Ovary (tissue), 9 donors: ENCODE data around the gene MKS1. TPM values are rescaled to one million over a fixed set of nuclear protein-coding genes. Genes with fewer than 3 reads are reported as not detected.

Source experiments
- DNase-seq, 5 donors: peaks; one replicate each; pipeline ENCODE4 v3.0.0-alpha.2; 2019 to 2020
- H3K27ac ChIP-seq, 2 donors: fragments of 200-600 bp; one replicate each; pipeline versions ENCODE4 v1.5.1 to v1.8.0; 2019 to 2022
- H3K27me3 ChIP-seq: fragments of 200-600 bp; one replicate; pipeline ENCODE4 v1.8.0; 2022
- H3K36me3 ChIP-seq: fragments of 200-600 bp; sonication (generic); one replicate; pipeline ENCODE4 v1.5.1; 2019
- H3K4me1 ChIP-seq: one replicate; pipeline ENCODE4 v1.8.1; 2013; ENCODE audit warnings: mild to moderate bottlenecking, moderate library complexity; ENCODE audit not compliant: insufficient read depth
- H3K4me3 ChIP-seq: fragments of 200-600 bp; sonication (generic); one replicate; pipeline ENCODE4 v1.5.1; 2017
- H3K9me3 ChIP-seq, 2 donors: fragments of 200-600 bp in 1 of 2; sonication (generic) in 1 of 2; one replicate each; pipeline versions ENCODE4 v1.5.1 to v1.8.1; 2013 to 2019; ENCODE audit warnings: mild to moderate bottlenecking in 1 of 2, moderate library complexity in 1 of 2
- EP300 ChIP-seq: sonication (generic); formaldehyde crosslinking; IDR thresholded peaks from one replicate; pipeline ENCODE4 v1.6.1; 2017; ENCODE audit warnings: antibody characterized with exemption
- POLR2A ChIP-seq: fragments of 450-650 bp; IDR thresholded peaks from one replicate; pipeline ENCODE4 v1.6.1; 2017; ENCODE audit warnings: antibody characterized with exemption, mild to moderate bottlenecking, moderate library complexity
- WGBS, 3 donors: extraction: QIAGEN DNeasy Blood & Tissue Kit in 1 of 3; methylation state at CpG; one replicate each; pipeline versions ENCODE4 v1.1.5 to v1.1.7; 2013 to 2017; 5-methylcytosine and 5-hydroxymethylcytosine counted together
- intact Hi-C, 4 donors: fragments of 100-400 bp; cut with DNase I; formaldehyde crosslinking; loops; one replicate each; pipeline versions ENCODE4 v1.11.0 to v1.15.1; 2022 to 2023
- polyA plus RNA-seq, 2 donors: library from polyadenylated mRNA; stranded (reverse); fragments of 200-250 nt in 1 of 2; fragments of 350-450 nt in 1 of 2; fragmentation: Illumina TruSeq in 1 of 2; extraction: RNeasy Lipid Tissue Mini Kit (QIAGEN cat#74804) in 1 of 2; gene quantifications; one replicate each; pipeline ENCODE4 v1.2.3, GENCODE V29; 2013 to 2014
- total RNA-seq, 7 donors: library from RNA; depleted of rRNA in 2 of 7; stranded (reverse); fragments of >200 nt in 2 of 7; fragmentation: NEBNext Ultra II Directional in 3 of 7; extraction: Animal tissue kit (Norgen Biotek cat#: 25700) in 3 of 7; gene quantifications; one replicate each; pipeline versions ENCODE4 v1.1.0 to v1.2.4, GENCODE V29; 2016 to 2023
- TF ChIP-seq, protein P1 (sequence below), 3 donors: fragments of 450-650 bp in 2 of 3; fragments of 200-600 bp in 1 of 3; IDR thresholded peaks; one replicate each; pipeline versions ENCODE4 v1.5.1 to v1.8.0; 2016 to 2022; ENCODE audit warnings: antibody characterized with exemption in 3 of 3, mild to moderate bottlenecking in 1 of 3
- donor health status: DM: no; HTN: no; CAD: no; lungs with moderate emphysema.
- donor health status: DM: no; HTN: no; CAD: no.
- donor health status: Bipolar disorder and iron deficiency.
- donor health status: DM: yes; HTN: yes; CAD: no.
- donor health status: DM: no; HTN: no; CAD: no.
- donor health status: DM: yes; HTN: yes; CAD: no.

MKS1 gene
- total and polyA plus RNA-seq, 9 donors: 10.0 to 26.0 (median 18.5) TPM

DNA sequence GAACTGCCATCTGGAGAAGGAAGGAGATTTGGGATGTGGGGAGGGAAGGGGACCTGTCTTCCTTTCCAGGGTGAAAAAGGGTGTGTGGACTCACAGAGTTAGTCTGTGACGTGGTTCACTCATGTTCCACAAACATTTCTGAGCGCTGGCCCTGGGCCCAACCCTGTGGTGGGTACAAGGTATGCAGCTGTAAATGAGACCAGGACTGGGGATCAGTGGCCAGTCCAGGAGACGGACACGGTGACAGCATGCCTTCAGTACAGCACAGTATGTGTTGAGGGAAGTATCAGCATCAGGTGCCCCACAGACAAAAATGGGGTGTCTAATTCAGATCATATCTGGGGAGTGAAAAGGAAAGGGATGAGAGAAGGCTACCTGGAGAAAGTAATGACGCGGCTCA, 32.0 kb downstream of the MKS1 start:
- Histone ChIP-seq H3K9me3 (no peaks in the 10 kb centered on the region), H3K4me1 (no peaks in the 10 kb centered on the region), H3K4me3 (no peak overlapping the region), H3K27ac (no peak overlapping the region), H3K36me3 (no peaks in the 10 kb centered on the region), H3K27me3 (no peaks in the 10 kb centered on the region)
- DNase-seq: no peak
- intact Hi-C loops: no loop called here
- TF ChIP-seq POLR2A (no peak), EP300 (no peak)
- TF ChIP-seq, protein P1, sequence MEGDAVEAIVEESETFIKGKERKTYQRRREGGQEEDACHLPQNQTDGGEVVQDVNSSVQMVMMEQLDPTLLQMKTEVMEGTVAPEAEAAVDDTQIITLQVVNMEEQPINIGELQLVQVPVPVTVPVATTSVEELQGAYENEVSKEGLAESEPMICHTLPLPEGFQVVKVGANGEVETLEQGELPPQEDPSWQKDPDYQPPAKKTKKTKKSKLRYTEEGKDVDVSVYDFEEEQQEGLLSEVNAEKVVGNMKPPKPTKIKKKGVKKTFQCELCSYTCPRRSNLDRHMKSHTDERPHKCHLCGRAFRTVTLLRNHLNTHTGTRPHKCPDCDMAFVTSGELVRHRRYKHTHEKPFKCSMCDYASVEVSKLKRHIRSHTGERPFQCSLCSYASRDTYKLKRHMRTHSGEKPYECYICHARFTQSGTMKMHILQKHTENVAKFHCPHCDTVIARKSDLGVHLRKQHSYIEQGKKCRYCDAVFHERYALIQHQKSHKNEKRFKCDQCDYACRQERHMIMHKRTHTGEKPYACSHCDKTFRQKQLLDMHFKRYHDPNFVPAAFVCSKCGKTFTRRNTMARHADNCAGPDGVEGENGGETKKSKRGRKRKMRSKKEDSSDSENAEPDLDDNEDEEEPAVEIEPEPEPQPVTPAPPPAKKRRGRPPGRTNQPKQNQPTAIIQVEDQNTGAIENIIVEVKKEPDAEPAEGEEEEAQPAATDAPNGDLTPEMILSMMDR (IDR thresholded peaks at IDR 0.05): no peak
- WGBS, 3 donors: 81 to 91% (median 85%) methylated on average over 6 of the region's 6 CpGs

DNA sequence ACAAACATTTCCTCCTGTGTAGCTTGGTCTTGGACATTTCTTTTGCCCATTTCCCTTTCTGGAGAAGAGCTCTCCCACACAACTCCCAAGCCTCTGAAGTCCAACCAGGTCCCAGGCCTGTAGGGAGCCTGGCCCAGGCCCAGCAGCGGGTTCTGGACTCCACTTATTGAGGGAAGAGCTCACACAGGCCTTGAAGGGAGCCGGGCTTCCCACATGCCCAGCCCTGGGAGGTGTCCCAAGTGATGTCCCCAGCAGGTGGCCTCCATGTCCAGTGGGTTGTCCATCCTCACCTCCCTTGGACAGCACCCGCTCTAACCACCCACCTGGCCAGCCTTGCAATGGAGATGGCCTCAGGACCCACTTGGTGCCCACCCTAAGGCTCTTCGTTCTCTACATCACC, 32.5 kb downstream of the MKS1 start:
- Histone ChIP-seq H3K27me3 (no peaks in the 10 kb centered on the region), H3K4me1 (no peaks in the 10 kb centered on the region), H3K27ac (no peak overlapping the region), H3K9me3 (no peaks in the 10 kb centered on the region), H3K36me3 (no peaks in the 10 kb centered on the region), H3K4me3 (no peak overlapping the region)
- 73 to 87% (median 84%) methylated on average over 4 of the region's 4 CpGs for WGBS, 3 donors
- intact Hi-C loops: no loop called here
- TF ChIP-seq, protein P1 (IDR thresholded peaks at IDR 0.05): no peak
- TF ChIP-seq EP300 (no peak), POLR2A (no peak)
- DNase-seq: no peak

DNA sequence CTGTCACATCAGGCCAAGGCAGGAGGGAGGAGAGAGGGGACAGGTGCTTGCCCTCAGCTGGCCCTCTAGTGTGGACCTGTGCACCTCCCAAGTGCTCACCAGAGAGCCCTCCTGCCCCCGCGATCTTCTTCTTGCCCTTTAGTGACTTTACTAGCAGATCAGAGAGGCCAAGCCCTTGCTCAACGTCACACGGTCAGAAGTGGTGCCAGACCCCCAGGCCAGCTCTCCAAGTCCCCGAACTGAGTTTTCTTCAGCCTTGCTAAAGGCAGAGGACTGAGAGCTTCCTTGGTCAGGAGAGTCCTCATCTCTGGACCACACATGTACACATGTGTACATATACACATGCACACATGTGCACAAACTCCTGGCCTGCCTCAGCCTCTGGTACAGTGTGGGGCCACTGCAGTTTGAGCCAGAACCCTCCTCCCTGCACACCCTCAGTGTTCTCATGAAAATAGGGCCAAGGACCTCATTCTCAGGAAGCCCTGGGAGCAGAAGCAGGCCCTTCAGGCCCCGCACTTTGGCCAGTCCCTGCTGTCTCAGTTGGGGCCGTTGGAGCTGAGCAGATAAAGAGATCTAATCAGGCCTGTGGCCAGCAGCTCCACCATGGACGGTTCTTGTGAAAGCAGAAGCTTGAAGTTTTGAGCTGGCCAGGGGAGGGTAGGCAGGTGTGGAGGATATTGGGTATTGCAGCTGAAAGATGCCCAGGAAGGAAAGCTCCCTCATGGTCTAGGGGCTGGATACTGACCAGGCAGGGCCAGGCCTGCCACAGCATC, 33.9 kb downstream of the MKS1 start:
- no peaks in the 10 kb centered on the region for H3K9me3 ChIP-seq
- H3K36me3 ChIP-seq: no peaks in the 10 kb centered on the region
- DNase-seq: no peak
- H3K27me3 ChIP-seq: no peaks in the 10 kb centered on the region
- TF ChIP-seq EP300 (no peak), POLR2A (no peak)
- TF ChIP-seq, protein P1 (IDR thresholded peaks at IDR 0.05): no peak
- H3K4me1 ChIP-seq: no peaks in the 10 kb centered on the region
- no peak overlapping the region for H3K27ac ChIP-seq
- intact Hi-C loops: no loop called here
- 73 to 78% (median 77%) methylated on average over 8 of the region's 8 CpGs for WGBS, 3 donors
- H3K4me3 ChIP-seq: no peak overlapping the region

DNA sequence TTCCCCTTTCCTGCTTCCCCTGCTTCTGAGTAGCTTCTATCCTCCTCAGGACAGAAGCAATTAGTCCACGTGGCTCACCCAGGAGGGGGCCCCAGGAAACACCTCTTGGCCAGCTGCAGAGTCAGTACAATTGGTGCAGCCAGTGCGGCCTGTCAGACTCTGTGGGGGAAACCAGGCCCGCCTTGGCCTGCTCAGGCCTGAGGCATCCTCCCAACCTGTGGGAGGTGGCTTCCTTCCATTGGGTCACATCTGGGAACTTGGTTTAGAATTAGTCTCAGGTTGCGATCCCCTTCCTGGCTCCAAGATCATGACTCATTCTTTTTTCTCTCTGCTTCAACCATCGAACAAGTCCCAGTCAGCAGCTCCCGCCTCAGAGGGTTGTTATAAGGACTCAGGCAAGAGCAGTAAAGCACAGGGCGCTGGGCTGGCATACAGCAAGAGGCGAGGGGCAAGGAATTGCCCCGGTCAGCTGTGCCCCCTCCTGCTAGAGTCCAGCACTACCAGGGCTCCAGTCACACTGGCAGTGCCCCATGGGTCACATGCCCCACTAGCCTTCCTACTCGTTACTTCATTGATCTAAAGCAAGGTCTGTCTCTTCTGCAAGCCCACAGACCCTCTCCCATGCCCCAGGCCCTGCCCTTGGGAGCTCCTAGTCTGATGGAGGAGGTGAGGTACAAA, 34.6 kb downstream of the MKS1 start:
- no peak overlapping the region for H3K27ac ChIP-seq
- TF ChIP-seq, protein P1 (IDR thresholded peaks at IDR 0.05): no peak
- TF ChIP-seq POLR2A: no peak
- TF ChIP-seq EP300: no peak
- intact Hi-C loops: no loop called here
- WGBS, 3 donors: 45 to 48% (median 46%) methylated on average over 10 of the region's 10 CpGs
- no peaks in the 10 kb centered on the region for H3K36me3 ChIP-seq
- no peak overlapping the region for H3K4me3 ChIP-seq
- no peaks in the 10 kb centered on the region for H3K27me3 ChIP-seq
- no peaks in the 10 kb centered on the region for H3K4me1 ChIP-seq
- no peaks in the 10 kb centered on the region for H3K9me3 ChIP-seq
- no peak for DNase-seq
